Sciatic nerve (tissue), 2 donors: ENCODE results near the gene TMEM17. TPM values are rescaled to one million over a fixed set of nuclear protein-coding genes. Genes with fewer than 3 reads are reported as not detected.
"Not testable (repeated sequence)": the region's sequence is repeated elsewhere in the genome, so short reads cannot be mapped to it uniquely, and the experiment has no call there.

Experiments used
- ATAC-seq: fragments of 200-7000 bp; cut with Tn5 transposase; one replicate; pipeline ENCODE4 v1.9.1; 2020; ENCODE audit warnings: mild to moderate bottlenecking, moderate library complexity
- DNase-seq: peaks from one replicate; pipeline ENCODE4 v3.0.0-alpha.2; 2020; ENCODE audit warnings: low spot score
- intact Hi-C: fragments of 100-400 bp; cut with DNase I; formaldehyde crosslinking; loops from one replicate; pipeline ENCODE4 v1.14.2; 2022
- total RNA-seq: library from RNA; stranded (reverse); fragmentation: NEBNext Ultra II Directional; extraction: Animal tissue kit (Norgen Biotek cat#: 25700); gene quantifications from one replicate; pipeline ENCODE4 v1.2.1, GENCODE V29; 2021
- donor health status: DM: no; HTN: no; CAD: no.
- donor health status: DM: no; HTN: no; CAD: no.

TMEM17 gene
- total RNA-seq = 4.9 TPM

- peak; percentile 96 for DNase-seq
- intact Hi-C loops = no loop called here
- ATAC-seq = peak; percentile 97
These were observed at the start of gene TMEM17 for GRCh38 chr2:62505750-62506420. TMEM17 (minus strand) TSS chr2:62506195; CDS start chr2:62506129, 66 bp downstream.

DNA sequence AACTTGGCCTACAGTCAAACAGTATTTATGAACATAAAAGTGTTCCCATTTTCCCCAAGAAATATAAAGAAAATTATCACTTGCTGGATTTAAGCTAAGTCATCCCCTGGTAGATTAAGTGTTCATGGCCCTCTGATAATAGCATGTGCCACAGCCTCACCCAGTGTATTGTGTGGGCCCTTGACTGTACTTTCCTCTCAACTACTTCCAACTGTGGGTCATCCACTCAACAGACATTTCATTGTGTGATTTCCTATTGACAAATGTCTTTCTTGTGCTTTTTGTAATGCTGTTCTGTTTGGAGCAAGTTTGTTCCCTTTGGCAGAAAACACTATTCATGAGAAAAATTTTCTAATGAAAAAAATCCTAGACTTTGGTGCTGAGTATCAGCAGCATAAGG, 48.4 kb upstream of the TMEM17 start:
- peak; percentile 68 for ATAC-seq
- DNase-seq = no peak
- intact Hi-C loops = loop anchor here (10.0 kb wide), 1 partner anchor 1600 kb away; no protein-coding TSS in a partner anchor

DNA sequence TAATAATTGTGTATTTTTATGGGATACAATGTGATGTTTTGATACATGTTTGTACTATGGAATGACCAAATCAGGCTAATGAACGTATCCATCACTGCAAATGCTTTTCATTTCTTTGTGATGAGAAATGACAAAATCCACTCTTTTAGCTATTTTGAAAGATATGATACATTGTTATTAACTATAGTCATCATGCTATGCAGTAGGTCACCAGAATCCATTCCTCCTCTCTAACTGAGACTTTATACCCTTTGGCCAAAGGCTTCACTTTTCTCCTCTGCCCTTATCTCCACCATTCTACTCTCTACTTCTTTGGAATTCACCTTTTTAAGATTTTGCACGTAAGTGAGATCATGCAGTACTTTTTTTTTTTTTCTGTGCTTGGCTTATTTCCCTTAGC, 44.5 kb upstream of the TMEM17 start:
- no peak for ATAC-seq
- intact Hi-C loops = loop anchor here (10.0 kb wide), 1 partner anchor 1596 kb away; no protein-coding TSS in a partner anchor
- DNase-seq = no peak

DNA sequence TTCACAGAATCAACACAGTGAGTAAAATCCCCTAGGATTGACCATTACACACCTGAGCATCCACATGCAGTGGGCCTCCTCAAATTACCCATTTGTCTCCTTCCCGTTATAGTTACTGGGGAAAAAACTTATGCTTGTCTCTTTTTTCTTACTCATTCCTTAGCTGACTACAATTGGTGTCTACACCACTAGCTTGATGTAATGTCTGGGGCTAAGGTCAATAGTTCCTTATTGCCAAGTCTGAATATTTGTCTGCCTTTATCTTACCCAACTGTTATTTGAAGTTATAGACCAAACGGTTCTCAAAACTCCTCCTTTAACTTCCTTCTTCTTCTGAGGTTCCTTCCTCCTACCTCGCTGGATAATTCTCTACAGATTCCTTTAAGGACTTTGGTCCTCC, 41.9 kb upstream of the TMEM17 start:
- DNase-seq (no peak), ATAC-seq (no peak)
- intact Hi-C loops = loop anchor here (5.0 kb wide), 1 partner anchor 1279 kb away; no protein-coding TSS in a partner anchor

DNA sequence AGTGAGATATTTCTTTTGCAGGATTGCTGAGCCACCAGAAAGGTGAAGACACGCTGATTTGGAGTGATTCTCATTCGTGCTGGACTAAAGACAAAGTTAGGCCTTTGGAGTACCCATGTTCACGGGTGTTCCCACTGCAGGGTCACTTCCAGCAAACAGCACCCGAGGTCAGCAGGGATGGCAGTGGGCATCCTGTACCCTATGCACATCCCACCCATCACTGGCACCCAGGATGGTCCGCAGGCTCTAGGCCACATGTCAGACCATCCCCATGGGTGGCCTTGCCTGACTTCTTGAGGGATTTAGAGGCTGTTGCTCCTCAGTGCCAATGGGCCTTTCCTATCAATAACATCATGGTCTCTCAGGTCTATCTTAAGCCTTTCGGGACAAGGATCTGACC, 39.3 kb upstream of the TMEM17 start:
- ATAC-seq = no peak
- intact Hi-C loops = loop anchor here (5.0 kb wide), 1 partner anchor 1282 kb away; no protein-coding TSS in a partner anchor

GRCh38 chr2:62540408-62541168, 34.6 kb upstream of the TMEM17 start:
- intact Hi-C loops = no loop called here
- DNase-seq = no peak
- no peak for ATAC-seq

More for the DNA sequence above, 39.3 kb upstream of the TMEM17 start:
- DNase-seq = no peak

GRCh38 chr2:62539606-62540407, 33.8 kb upstream of the TMEM17 start:
- intact Hi-C loops = no loop called here
- peak; percentile 15 for ATAC-seq
- DNase-seq = no peak

GRCh38 chr2:62538756-62539155, 32.8 kb upstream of the TMEM17 start:
- intact Hi-C loops = no loop called here
- ATAC-seq (no peak), DNase-seq (no peak)

GRCh38 chr2:62537814-62538213, 31.8 kb upstream of the TMEM17 start:
- intact Hi-C loops = no loop called here
- no peak for ATAC-seq

GRCh38 chr2:62536873-62537547, 31.0 kb upstream of the TMEM17 start:
- ATAC-seq = no peak
- no peak for DNase-seq
- intact Hi-C loops = no loop called here

More at GRCh38 chr2:62537814-62538213, 31.8 kb upstream of the TMEM17 start:
- DNase-seq = no peak

DNA sequence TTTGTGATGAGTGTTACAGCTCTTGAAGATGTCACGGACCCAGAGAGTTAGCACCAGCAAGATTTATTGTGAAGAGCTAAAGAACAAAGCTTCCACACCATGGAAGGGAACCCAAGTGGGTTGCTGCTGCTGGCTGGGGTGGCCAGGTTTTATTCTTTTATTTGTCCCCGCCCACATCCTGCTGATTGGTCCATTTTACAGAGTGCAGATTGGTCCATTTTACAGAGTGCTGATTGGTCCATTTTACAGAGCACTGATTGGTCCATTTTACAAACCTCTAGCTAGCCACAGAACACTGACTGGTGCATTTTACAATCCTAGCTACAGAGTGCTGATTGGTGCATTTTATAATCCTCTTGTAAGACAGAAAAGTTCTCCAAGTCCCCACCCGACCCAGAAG, 29.5 kb upstream of the TMEM17 start:
- ATAC-seq, intact Hi-C loops, DNase-seq: not testable (repeated sequence)

GRCh38 chr2:62531594-62531993, 25.6 kb upstream of the TMEM17 start:
- ATAC-seq = no peak
- intact Hi-C loops = no loop called here

GRCh38 chr2:62529758-62530157, 23.8 kb upstream of the TMEM17 start:
- intact Hi-C loops = loop anchor here (2.0 kb wide), 1 partner anchor 47 kb away; no protein-coding TSS in a partner anchor
- ATAC-seq = no peak
- DNase-seq = no peak

More at GRCh38 chr2:62531594-62531993, 25.6 kb upstream of the TMEM17 start:
- no peak for DNase-seq

DNA sequence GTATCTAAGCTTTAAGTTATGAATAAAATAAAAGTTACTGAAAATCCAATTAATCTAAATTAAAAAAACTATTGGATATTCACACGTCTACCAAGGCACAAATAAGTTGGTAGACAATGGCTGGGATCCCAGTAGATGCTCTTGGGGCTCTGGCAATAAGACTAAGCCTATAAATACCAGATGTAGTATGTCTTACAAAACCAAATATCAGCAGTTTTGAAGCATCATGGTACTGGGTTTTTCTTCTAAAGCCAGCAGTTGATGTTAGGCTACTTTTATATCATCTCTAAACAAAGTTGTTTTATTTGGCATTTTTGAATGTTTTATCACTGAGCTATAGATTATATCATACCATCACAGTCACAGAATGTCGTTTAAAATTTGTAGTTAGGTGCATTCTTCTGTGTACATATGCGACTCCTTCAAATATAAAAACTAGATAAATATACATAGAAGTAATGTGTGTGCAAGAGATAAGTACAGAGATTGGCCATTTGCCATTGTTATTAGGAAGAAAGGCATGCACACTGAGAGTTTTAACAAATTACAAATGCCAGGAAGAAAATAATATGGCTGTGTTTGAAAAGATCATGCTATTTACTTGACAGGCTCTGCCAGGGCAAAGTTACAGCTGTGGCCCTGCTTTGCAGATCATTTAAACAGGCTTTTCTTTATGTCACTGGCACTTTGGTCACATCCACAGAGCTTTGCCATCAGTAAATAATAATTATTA, 21.6 kb upstream of the TMEM17 start:
- no peak for DNase-seq
- ATAC-seq = no peak
- intact Hi-C loops = loop anchor here (2.0 kb wide), 1 partner anchor 49 kb away; no protein-coding TSS in a partner anchor

GRCh38 chr2:62526531-62527381, 20.8 kb upstream of the TMEM17 start:
- DNase-seq = no peak
- ATAC-seq = peak; percentile 94
- intact Hi-C loops = no loop called here

GRCh38 chr2:62525549-62526269, 19.7 kb upstream of the TMEM17 start:
- ATAC-seq = no peak
- intact Hi-C loops = no loop called here
- no peak for DNase-seq
